ENCODE results near the gene RDH13.
A peak's percentile ranks its signal among the peaks of the same experiment; 100 is the strongest.

Gene RDH13

GRCh38 chr19:55091955-55092354, 29.0 kb upstream of the RDH13 start:
- no peak for DNase-seq (ENCODE audit: low read depth)

DNA sequence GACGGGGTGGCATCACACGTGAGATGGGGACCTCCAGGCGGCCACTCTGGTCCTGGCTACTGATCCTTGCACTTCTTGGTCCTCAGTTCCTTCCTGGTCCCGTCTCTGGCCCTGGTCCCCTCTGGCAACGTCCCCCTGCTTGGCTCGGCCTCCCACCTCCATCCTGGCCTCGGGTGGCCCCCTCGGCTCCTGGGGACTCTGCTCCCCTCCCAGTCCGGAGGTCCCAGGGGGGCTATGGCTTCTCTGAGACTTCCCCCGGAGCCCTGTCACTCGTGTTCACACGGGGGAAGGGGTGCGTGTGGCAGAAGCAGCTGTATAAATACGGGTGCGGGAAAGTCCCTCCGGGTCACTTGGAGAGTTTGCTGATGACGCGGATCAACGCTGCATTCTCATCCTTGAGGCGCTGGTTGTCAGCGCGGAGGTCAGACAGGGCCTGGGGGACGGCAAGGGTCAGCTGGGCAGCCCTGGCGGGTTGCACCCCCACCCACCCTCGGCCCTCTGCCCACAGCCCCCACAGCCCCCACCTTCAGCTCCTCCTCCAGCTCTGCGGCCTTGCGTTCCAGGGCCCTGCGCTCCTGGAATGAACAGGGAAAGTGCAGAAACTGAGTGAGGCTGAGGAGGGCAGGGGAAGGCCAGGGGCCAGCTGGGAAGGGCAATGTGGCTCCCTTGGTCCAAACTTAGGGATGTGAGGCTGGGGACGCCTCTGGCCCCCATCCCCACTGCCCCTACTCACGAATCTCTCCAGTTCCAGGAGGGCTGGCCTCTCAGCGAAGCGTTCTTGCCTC, 28.4 kb upstream of the RDH13 start:
- DNase-seq (ENCODE audit: low read depth): no peak

- DNase-seq (ENCODE audit: low read depth): no peak
Measured at GRCh38 chr19:55090564-55090963, 27.6 kb upstream of the RDH13 start.

DNA sequence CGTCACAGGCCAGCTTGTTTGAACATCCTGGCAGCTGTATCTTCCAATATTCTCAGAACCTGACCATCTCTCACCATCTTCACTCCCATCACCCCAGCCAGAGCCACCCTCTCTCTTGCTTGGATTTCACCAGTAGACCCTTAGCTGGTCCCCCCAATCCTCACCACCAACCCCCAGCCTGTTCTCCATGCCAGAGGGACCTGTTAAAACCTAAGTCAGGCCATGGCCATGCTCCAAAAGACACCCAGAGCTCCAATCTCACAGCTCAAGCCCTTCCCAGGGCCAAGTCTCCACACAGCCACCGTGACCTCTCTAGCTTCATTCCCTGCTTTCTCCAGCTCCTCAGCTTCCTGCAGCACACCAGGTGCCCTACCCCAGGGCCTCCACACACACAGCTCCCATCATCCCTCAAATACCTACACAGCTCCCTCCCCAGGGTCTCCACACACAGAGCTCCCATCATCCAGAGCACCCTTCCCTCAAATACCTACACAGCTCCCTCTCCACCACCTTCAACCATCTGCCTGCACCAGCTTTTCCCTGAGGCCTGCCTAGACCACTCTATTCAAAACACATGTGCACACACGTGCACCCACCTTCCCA, 26.5 kb upstream of the RDH13 start:
- DNase-seq (ENCODE audit: low read depth): no peak

DNA sequence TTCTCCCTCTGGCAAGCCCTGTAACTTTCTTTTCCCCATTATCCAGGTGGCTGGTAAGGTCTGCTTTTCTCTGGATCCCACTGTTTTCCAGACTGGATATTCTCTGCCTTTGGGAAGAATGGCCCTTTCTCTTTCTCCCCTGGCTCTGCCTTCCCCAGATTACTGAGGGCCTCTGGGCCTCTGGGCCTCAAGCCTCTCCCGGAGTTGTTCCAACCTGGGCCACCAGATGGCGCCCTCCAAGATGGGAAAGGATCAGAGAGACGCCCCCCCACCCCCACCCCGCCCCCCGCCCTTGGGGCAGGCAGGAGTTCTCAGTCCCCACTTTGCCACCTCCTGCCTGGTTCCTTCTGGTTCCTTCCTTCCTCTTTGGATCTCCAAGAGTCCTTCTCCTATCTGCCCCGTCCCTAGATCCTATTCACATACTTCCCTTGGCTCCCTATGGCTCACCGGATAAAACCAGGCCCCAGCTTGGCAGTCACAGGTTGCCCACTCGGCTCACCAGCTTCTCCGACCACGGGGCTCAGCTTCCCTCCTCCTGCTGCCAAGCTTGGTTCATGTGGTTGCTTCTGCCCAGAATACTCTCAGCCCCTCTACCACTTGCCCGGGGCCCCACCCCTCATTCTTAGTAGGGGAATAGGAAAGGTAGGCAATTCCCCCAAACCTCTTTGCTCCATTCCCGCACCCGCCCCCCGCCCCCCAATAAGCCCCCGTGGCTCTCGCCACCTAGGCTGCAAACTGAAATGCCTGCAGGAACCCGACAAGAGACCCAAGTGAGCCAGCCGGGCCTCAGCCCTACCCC, 25.8 kb upstream of the RDH13 start:
- peak; percentile 39 for DNase-seq (ENCODE audit: low read depth)

GRCh38 chr19:55088021-55088451, 25.1 kb upstream of the RDH13 start:
- no peak for DNase-seq (ENCODE audit: low read depth)

DNA sequence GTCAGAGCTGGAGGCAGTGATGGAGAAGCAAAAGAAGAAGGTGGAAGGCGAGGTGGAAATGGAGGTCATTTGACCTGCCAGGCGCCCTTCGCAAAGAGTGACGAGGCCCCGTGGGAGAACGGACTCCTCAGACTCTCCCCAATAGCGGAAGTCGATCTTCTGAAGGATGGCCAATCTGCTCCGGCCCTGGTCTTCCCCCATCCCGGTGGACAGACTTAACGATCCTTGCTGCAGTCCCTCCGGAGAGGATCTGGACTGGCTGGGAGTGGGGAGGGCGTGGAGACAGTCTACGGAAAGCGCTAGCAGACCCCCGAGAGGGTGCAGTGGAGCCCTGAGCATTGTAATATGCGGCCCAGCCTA, 24.6 kb upstream of the RDH13 start:
- peak; percentile 38 for DNase-seq (ENCODE audit: low read depth)

DNA sequence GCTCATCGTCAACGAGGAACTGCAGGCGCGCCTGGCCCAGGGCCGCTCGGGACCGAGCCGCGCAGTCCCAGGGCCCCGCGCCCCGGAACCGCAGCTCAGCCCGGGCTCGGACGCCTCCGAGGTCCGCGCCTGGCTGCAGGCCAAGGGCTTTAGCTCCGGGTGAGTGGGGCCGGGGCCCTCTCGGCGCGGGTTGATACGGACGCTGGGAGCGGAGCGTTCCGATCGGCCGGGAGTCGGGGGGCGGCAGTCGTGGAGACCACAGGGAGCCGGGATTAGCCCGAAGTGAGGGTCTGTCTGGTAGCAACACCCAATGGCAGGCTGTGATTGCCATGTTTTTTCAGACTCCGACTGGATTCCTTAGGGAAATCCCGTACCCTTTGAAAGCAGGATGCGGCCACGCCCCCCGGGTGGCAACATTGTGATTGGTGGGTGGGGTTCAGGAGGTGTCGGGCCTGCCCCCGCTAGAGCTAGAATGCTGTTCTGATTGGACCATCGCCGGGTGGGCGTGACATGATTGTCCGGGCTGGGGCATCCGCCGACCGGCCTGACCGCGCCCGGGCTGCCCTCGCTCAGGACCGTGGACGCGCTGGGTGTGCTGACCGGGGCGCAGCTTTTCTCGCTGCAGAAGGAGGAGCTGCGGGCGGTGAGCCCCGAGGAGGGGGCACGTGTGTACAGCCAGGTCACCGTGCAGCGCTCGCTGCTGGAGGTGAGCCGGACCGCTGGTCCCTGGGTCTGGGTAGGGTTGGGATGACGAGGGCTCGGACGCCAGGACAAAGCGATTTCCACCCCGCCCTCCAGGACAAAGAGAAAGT, 24.0 kb upstream of the RDH13 start:
- peak; percentile 92 for DNase-seq (ENCODE audit: low read depth)

DNA sequence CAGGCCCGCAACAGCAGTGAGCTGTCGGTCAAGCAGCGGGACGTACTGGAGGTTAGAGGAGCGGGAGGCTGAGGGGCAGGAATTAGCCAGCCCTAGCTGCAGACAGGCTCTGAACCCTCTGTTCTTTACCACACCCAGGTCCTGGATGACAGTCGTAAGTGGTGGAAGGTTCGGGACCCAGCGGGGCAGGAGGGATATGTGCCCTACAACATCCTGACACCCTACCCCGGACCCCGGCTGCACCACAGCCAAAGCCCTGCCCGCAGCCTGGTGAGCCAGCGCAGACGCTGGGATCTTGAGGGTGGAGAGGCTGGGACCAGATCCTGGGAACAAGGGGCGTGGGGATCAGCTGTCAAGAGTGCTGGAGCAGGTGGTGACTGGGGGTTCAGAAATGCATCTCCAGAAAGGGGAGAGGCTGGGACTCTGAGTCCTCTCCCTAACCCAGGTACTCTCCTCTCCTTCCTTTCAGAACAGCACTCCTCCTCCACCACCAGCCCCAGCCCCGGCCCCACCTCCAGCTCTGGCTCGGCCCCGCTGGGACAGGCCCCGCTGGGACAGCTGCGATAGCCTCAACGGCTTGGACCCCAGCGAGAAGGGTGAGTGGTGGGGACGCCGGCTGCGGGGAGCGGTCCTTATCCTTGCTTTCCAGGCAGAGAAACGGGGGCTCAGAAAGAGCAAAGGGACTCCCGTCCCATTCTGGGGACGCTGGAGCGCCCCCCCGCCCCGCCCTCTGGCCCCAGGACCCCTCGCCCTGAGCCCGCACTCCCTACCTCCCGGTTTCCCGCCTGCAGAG, 23.2 kb upstream of the RDH13 start:
- no peak for DNase-seq (ENCODE audit: low read depth)

DNA sequence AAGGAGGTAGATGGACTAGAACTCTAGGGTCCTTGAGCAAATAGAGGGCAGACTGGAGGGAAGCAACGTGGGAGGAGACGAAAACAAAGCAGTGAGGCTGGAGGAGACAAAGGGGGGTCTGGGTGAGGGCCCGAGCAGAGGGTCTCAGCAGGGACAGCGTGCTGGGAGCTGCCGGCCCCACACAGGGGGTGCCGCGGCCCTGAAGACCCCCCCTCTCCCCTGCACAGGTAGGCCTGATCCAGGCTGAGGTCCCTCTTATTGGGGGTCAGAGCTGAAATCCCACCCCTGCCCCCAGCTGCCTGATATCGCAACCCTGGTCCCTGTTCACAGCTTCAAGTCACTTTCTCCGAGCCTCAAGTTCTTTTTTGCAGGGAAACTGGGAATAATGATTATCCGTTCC, 21.5 kb upstream of the RDH13 start:
- DNase-seq (ENCODE audit: low read depth): no peak

DNA sequence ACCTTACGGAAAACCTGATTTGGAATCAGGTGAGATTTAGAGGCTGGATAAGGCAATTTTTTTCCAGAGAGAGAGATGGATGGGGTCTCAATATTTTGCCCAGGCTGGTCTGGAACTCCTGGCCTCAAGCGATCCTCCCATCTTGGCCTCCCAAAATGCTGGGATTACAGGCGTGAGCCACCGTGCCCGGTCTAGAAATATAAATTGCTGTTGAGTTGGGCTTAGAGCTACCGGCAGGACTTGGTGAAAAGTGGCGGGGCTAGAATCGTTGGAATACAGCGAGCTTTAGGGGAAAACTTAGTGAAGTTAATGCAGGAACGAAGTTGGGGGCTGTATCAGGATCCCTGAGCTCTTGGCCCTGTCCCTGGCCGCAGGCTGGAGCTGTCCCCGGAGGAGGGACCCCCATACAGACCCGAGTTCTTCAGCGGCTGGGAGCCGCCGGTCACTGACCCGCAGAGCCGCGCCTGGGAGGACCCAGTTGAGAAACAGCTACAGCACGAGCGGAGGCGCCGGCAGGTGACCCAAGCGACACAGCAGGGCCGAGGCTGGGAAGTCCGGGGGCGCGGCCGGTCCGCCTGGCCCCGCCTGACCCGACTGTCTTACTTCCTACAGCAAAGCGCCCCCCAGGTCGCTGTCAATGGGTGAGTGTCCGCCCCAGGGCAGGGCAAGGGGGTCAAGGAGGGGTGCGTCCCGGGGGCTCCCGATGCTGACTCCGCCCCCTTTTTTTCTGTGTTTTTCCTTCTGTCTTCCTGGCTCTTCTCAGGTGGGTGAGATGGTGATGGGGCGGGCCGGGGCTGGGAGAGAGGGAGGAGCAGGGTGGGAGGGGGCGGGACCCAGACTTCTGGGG, 20.3 kb upstream of the RDH13 start:
- no peak for DNase-seq (ENCODE audit: low read depth)

GRCh38 chr19:55082020-55082851, 19.3 kb upstream of the RDH13 start:
- peak; percentile 11 for DNase-seq (ENCODE audit: low read depth)

- no peak for DNase-seq (ENCODE audit: low read depth)
Measured at GRCh38 chr19:55081770-55082019, 18.7 kb upstream of the RDH13 start.

- peak; percentile 53 for DNase-seq (ENCODE audit: low read depth)
Measured at GRCh38 chr19:55080968-55081769, 18.2 kb upstream of the RDH13 start.

DNA sequence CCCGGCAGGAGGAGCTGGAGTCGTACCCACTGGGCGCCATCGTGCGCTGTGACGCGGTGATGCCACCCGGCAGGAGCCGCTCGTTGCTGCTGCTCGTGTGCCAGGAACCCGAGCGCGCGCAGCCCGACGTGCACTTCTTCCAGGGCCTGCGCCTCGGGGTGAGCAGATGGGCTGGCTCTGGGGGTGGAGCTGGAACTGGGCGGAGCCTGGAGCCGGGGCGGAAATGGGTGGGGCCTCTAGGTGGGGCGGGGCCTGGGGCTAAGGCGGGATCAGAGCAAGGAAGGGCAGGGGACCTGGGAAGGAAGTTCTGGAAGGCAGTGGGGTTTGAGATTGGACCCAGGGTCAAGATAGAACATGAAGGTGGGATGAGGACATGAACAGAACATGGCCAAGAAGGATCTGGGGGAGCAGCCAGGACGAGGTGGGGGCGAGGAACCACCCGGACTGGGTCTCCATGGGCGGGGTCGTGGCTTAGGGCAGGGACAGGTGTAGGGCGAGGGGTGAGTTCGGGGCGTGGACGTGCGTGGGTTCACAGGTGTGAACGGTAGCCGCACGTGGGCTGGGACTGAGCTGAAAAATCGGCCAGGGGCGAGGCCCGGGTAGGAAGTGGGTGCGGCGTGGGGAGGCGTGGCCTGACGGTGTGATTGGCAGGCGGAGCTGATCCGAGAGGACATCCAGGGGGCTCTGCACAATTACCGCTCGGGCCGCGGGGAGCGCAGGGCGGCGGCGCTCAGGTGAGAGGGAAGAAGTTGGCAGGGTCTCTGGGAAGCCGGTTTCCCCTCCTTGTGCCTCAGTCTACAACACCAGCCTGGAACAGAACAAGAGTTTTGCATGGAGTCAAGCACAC, 17.4 kb upstream of the RDH13 start:
- DNase-seq (ENCODE audit: low read depth): peak; percentile 60

DNA sequence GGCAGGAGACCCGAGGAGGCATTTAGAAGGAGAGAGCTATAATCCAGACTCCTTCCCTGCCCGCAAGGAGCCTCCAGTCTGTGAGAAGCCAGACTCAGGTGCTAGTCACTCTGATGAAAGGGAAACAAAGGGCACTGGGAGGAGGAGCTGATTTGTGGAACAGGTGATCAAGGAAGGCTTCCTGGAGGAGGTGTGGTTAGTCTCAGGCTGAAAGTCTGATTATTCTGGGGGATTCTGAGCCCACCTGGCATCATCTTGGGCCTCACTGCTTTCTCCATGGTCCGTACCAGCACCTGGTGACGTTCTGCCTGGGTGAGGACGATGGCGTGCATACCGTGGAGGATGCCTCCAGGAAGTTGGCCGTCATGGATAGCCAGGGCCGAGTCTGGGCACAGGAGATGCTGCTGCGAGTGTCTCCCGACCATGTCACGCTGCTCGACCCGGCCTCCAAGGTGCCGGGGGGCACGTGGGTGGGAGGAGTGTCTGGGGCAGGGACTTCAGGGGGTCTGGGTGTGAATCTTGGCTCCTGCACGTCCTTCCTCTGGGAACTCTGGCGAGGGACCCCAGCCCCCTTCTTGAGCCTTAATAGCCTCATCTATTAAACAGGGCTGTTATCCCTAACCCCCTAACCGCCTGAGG, 16.6 kb upstream of the RDH13 start:
- no peak for DNase-seq (ENCODE audit: low read depth)

- no peak for DNase-seq (ENCODE audit: low read depth)
Measured at GRCh38 chr19:55078996-55079395, 16.0 kb upstream of the RDH13 start.

- no peak for DNase-seq (ENCODE audit: low read depth)
Measured at GRCh38 chr19:55077106-55077505, 14.2 kb upstream of the RDH13 start.
